Fibroblast of pulmonary artery (primary cell): ENCODE measurements around the gene HOXA11.

ENCODE experiments used
- DNase-seq: peaks from one replicate; pipeline ENCODE4 v3.0.0-alpha.2; 2010; ENCODE audit warnings: low read depth
- H3K4me3 ChIP-seq: replicated peaks from 2 replicates; pipeline ENCODE4 v1.5.1; 2011; ENCODE audit warnings: low read depth, mild to moderate bottlenecking, control low read depth, low read length, moderate library complexity
- TF ChIP-seq, protein P1 (sequence below): IDR thresholded peaks from 2 replicates; pipeline ENCODE4 v1.5.1; 2011; ENCODE audit warnings: mild to moderate bottlenecking, control low read depth, low read length, inconsistent platforms; ENCODE audit errors: missing control alignments

The HOXA11 gene

DNA sequence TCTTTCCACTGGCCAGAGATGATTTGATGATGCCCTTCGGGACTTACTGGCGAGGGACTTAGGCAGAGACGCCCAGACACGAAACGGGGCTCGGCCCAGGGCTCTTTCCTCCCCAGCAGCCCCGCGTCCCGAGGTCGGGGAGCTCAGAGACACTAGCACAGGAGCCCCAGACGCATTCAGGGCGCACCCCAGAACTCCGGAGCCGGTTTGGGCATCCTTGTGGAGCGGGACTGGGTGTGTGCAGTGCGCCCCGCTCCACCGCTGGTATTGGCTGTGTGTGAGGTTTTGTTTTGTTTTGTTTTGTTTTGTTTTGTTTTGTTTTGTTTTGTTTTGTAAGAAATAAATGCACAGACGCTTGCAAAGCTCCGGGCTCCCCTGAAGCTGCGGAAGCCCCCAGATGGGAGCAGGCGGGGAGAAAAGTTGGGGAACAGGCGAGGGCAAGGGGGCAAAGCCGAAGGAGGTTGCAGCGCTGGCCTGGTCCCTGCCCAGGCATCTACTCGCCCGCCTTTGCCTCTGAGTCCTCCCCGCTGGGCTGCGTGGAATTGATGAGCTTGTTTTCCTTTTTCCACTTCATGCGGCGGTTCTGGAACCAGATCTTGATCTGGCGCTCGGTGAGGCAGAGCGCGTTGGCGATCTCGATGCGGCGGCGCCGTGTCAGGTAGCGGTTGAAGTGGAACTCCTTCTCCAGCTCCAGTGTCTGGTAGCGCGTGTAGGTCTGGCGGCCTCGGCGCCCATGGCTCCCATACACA lies 39.7 kb downstream of the HOXA11 start:
- TF ChIP-seq, protein P1, sequence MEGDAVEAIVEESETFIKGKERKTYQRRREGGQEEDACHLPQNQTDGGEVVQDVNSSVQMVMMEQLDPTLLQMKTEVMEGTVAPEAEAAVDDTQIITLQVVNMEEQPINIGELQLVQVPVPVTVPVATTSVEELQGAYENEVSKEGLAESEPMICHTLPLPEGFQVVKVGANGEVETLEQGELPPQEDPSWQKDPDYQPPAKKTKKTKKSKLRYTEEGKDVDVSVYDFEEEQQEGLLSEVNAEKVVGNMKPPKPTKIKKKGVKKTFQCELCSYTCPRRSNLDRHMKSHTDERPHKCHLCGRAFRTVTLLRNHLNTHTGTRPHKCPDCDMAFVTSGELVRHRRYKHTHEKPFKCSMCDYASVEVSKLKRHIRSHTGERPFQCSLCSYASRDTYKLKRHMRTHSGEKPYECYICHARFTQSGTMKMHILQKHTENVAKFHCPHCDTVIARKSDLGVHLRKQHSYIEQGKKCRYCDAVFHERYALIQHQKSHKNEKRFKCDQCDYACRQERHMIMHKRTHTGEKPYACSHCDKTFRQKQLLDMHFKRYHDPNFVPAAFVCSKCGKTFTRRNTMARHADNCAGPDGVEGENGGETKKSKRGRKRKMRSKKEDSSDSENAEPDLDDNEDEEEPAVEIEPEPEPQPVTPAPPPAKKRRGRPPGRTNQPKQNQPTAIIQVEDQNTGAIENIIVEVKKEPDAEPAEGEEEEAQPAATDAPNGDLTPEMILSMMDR: no peak
- no peak for DNase-seq
- H3K4me3 ChIP-seq: no peak overlapping the region

DNA sequence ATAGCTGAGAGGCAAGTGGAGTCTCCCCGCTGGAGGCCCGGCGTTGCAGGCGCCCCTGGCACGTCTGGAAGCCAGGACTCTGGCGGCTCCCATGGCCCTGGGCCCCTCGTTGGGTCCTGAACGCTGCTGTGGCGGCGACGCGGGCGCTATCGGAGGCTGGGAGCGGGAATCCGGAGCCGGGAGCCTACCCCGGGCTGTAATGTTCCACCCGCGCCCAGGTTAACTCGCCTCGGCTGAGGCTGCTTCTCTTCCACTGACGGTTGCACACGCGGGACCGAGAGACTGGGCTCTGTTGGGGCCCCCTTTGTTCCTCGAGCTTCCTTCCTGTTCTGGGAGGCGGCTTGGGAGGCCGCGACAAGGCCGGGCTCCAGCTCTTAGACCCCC lies 40.3 kb downstream of the HOXA11 start:
- H3K4me3 ChIP-seq: no peak overlapping the region
- DNase-seq: no peak
- TF ChIP-seq, protein P1: no peak

DNA sequence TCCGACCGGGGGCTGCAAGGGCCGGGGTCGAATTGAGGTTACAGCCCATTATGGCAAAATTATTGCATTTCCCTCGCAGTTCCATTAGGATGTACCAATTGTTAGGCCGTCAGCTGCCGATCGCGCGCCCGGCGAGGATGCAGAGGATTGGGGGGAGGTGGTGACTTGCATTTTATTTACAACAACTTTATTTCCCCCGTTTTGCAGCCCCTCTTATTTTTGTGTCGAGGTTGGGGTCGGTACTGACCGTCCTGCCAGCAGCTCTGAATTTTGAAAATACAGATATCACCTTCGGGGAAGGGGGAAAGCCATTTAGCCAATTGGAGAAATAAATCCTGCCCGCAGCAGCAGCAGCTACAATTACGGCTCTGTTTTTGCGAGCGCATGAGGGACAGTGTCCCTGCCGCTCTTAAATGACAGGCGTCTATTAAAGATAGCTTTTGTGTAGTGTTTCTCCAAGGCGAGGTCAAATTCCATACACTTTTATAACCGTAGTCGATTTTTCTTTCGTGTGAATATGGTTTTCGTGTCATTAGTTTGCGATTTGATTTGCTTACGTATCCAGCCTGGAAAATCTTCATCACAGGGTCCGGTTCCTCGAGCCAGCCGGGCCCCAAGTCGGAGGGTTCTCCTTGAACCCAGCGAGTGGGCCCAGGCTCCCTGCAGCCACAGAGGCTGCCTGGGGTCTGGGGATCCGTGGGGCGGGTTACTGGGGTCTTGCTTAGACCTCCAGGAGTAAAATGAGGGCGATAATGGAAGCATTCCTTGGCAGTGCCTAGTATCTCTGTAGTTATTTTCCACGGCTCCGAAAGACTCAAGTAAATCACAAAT lies 40.9 kb downstream of the HOXA11 start:
- H3K4me3 ChIP-seq: no peak overlapping the region
- TF ChIP-seq, protein P1: no peak

DNA sequence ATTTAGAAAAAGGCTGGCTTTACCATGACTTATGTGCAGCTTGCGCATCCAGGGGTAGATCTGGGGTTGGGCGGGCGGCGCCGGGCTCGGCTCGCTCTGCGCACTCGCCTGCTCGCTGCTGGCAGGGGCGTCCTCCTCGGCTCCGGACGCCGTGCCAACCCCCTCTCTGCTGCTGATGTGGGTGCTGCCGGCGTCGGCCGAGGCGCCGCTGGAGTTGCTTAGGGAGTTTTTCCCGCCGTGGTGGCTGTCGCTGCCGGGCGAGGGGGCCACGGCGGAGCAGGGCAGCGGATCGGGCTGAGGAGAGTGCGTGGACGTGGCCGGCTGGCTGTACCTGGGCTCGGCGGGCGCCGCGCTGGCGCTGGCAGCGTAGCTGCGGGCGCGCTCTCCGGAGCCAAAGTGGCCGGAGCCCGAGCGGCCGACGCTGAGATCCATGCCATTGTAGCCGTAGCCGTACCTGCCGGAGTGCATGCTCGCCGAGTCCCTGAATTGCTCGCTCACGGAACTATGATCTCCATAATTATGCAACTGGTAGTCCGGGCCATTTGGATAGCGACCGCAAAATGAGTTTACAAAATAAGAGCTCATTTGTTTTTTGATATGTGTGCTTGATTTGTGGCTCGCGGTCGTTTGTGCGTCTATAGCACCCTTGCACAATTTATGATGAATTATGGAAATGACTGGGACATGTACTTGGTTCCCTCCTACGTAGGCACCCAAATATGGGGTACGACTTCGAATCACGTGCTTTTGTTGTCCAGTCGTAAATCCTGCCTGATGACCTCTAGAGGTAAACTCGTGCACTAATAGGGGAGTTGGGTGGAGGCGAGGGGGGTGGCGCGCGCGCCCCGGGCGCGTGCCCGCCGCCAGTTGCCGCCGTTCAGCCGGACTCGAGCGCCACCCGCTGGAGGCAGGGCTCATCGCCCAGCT lies 41.7 kb downstream of the HOXA11 start, which contains the start of gene HOXA5:
Gene HOXA5 (minus strand): TSS at position 659 of the 927 bp plus-strand sequence. CDS start 74 bp downstream, at position 585.
- peak within 1 kb of the TSS; percentile 48 for H3K4me3 ChIP-seq
- TF ChIP-seq, protein P1: peak; percentile 9
- DNase-seq: peak; percentile 84

More for the DNA sequence above, 40.9 kb downstream of the HOXA11 start:
- DNase-seq: no peak

DNA sequence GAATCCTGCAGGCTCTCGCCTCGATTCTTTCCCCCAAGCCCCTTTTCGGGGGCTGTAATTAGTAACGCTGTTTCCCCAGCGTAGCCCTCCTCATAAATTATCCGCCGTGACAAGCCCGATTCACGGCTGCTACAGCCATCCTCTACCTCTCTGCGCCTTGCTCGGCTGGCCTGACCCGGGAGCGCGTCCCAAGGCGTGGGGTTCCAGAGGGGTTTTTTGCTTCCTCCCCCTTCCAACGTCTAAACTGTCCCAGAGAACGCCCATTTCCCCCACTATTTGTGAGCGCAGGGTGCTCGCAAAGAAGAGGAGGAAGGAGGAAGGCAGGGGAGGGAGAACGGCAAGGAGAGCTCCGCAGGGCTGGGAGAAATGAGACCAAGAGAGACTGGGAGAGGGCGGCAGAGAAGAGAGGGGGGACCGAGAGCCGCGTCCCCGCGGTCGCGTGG lies 42.4 kb downstream of the HOXA11 start:
- DNase-seq: no peak
- H3K4me3 ChIP-seq: peak overlapping the region; percentile 48

More for the DNA sequence above, 42.4 kb downstream of the HOXA11 start:
- TF ChIP-seq, protein P1: no peak
